Astrocyte (in vitro differentiated cells and primary cell): ENCODE results near the gene ZNF541.

Experiments used
- CTCF ChIP-seq: IDR thresholded peaks from 2 replicates; pipeline ENCODE4 v1.5.1; 2011; ENCODE audit warnings: low read depth, mild to moderate bottlenecking, inconsistent platforms, low read length, moderate library complexity; ENCODE audit not compliant: insufficient read depth
- EZH2 ChIP-seq: IDR thresholded peaks from 2 replicates; pipeline ENCODE4 v1.6.1; 2012; ENCODE audit warnings: mild to moderate bottlenecking, low read length, inconsistent platforms; ENCODE audit not compliant: insufficient read depth

- TF ChIP-seq CTCF (no peak), EZH2 (no peak)
Measured at GRCh38 chr19:47523473-47523872, 49.5 kb downstream of the ZNF541 start.
